Activated CD4-positive, CD25-positive, alpha-beta regulatory T cell treated with anti-CD3 and anti-CD28 coated beads, Interleukin-2, amount 50 U/mL, for 16 hours (primary cell): Measurements from ENCODE around the gene GPR33.
"Not testable (repeated sequence)": the region's sequence is repeated elsewhere in the genome, so short reads cannot be mapped to it uniquely, and the experiment has no call there.

Source experiments
- DNase-seq: peaks from one replicate; pipeline ENCODE4 v3.0.0-alpha.2; 2020; ENCODE audit warnings: low read depth, low spot score

GPR33 gene

GRCh38 chr14:31487886-31488285 is at the start of gene GPR33:
Gene GPR33, minus strand, starts transcription at chr14:31488039. Its CDS starts 4,074 bp downstream, at chr14:31483965.
- no peak for DNase-seq

- DNase-seq: no peak
Observed at GRCh38 chr14:31536201-31536960, 48.5 kb upstream of the GPR33 start.

- DNase-seq: no peak
Observed at GRCh38 chr14:31530136-31530535, 42.3 kb upstream of the GPR33 start.

GRCh38 chr14:31529053-31529452 is 41.2 kb upstream of the GPR33 start:
- no peak for DNase-seq

- DNase-seq: no peak
Observed at GRCh38 chr14:31527546-31527945, 39.7 kb upstream of the GPR33 start.

GRCh38 chr14:31527087-31527486 is 39.2 kb upstream of the GPR33 start:
- no peak for DNase-seq

- no peak for DNase-seq
Observed at GRCh38 chr14:31510855-31511254, 23.0 kb upstream of the GPR33 start.

GRCh38 chr14:31510222-31510621 is 22.4 kb upstream of the GPR33 start:
- no peak for DNase-seq

- DNase-seq: no peak
Observed at GRCh38 chr14:31508135-31508534, 20.3 kb upstream of the GPR33 start.

GRCh38 chr14:31505411-31505810 is 17.6 kb upstream of the GPR33 start:
- no peak for DNase-seq

- DNase-seq: no peak
Observed at GRCh38 chr14:31501870-31502269, 14.0 kb upstream of the GPR33 start.

- no peak for DNase-seq
Observed at GRCh38 chr14:31492759-31493498, 5.1 kb upstream of the GPR33 start.

- no peak for DNase-seq
Observed at GRCh38 chr14:31489691-31490090, 1.9 kb upstream of the GPR33 start.

- no peak for DNase-seq
Observed at GRCh38 chr14:31486764-31487163, 1.1 kb downstream of the GPR33 start.

- DNase-seq: no peak
Observed at GRCh38 chr14:31484754-31485153, 3.1 kb downstream of the GPR33 start.

- no peak for DNase-seq
Observed at GRCh38 chr14:31480156-31480555, 7.7 kb downstream of the GPR33 start.

- DNase-seq: no peak
Observed at GRCh38 chr14:31479027-31479426, 8.8 kb downstream of the GPR33 start.

- DNase-seq: no peak
Observed at GRCh38 chr14:31477248-31477647, 10.6 kb downstream of the GPR33 start.

GRCh38 chr14:31476131-31476866 is 11.5 kb downstream of the GPR33 start:
- no peak for DNase-seq

GRCh38 chr14:31466554-31466953 is 21.3 kb downstream of the GPR33 start:
- DNase-seq: no peak

- no peak for DNase-seq
Observed at GRCh38 chr14:31465111-31465510, 22.7 kb downstream of the GPR33 start.

GRCh38 chr14:31462450-31462849 is 25.4 kb downstream of the GPR33 start:
- not testable (repeated sequence) for DNase-seq
